NB4 (cell line): ENCODE results near the gene C11orf87.

Source experiments
- DNase-seq: peaks from one replicate; pipeline ENCODE4 v3.0.0; 2010; ENCODE audit warnings: low read depth
- H3K4me3 ChIP-seq: one replicate; pipeline ENCODE4 v1.5.1; 2011; ENCODE audit warnings: mild to moderate bottlenecking, low read depth, low read length, moderate library complexity
- MYC ChIP-seq: IDR thresholded peaks from 2 replicates; pipeline ENCODE4 v1.6.1; 2011; ENCODE audit warnings: low read depth, low read length
- POLR2A ChIP-seq: IDR thresholded peaks from 2 replicates; pipeline ENCODE4 v1.6.1; 2011; ENCODE audit warnings: mild to moderate bottlenecking; ENCODE audit not compliant: insufficient read length; ENCODE audit errors: extremely low read depth
- TF ChIP-seq, protein P1 (sequence below): IDR thresholded peaks from 2 replicates; pipeline ENCODE4 v1.6.1; 2011; ENCODE audit warnings: low read depth, low read length
- TF ChIP-seq, protein P2 (sequence below): IDR thresholded peaks from one replicate; pipeline ENCODE4 v1.5.1; 2012; ENCODE audit warnings: low read depth, low read length

C11orf87 gene

DNA sequence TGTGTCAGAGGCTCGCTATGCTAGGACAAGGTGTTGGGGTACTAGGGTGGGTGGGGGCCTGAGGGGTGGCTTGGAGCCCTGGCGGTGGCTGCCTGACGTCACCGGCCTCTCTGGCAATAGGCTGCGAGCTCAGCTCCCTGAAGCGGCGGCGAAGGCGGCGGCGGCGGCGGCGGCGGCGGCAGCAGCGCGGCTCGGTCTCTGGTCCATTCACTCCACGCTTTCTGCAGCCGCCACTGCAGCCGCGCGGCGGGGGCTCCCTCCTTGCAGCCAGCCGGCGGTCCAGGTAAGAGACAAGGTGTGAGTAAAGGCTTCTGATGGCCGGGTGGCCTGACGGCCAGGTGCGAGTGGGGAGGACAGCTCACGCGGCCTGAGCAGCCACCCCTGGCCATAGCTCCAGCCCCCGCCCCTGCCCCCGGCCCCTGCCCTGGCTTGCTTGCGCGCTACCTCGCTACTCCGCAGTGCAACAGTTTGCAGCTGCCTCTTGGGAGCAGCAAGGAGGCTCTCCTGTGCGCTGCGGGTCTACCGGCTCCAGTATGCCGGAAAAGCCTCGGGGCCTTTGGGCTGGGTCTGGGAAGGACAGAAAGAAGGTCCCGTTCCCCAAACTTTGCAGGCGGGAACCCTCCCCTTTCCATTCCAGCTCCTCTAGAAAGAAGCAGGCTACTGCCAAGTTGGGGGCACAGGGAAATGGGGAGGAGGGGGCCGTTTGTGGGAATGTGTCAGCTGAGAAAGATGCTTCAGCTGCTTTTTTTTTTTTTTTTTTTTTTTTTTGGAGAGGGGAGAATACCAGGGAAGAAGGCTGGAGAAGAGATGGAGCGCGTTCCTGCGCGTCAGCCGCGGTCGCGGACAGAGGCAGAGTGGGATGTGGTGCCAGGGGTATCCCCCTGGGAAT lies at the start of gene C11orf87:
Gene C11orf87, plus strand, starts transcription at position 210 of the 889 bp plus-strand sequence. CDS start 1,444 bp downstream, outside the sequence.
- TF ChIP-seq MYC = no peak
- TF ChIP-seq, protein P1, sequence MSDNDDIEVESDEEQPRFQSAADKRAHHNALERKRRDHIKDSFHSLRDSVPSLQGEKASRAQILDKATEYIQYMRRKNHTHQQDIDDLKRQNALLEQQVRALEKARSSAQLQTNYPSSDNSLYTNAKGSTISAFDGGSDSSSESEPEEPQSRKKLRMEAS = no peak
- TF ChIP-seq, protein P2, sequence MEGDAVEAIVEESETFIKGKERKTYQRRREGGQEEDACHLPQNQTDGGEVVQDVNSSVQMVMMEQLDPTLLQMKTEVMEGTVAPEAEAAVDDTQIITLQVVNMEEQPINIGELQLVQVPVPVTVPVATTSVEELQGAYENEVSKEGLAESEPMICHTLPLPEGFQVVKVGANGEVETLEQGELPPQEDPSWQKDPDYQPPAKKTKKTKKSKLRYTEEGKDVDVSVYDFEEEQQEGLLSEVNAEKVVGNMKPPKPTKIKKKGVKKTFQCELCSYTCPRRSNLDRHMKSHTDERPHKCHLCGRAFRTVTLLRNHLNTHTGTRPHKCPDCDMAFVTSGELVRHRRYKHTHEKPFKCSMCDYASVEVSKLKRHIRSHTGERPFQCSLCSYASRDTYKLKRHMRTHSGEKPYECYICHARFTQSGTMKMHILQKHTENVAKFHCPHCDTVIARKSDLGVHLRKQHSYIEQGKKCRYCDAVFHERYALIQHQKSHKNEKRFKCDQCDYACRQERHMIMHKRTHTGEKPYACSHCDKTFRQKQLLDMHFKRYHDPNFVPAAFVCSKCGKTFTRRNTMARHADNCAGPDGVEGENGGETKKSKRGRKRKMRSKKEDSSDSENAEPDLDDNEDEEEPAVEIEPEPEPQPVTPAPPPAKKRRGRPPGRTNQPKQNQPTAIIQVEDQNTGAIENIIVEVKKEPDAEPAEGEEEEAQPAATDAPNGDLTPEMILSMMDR = no peak
- no peak for TF ChIP-seq POLR2A
- DNase-seq = no peak
- no peak within 1 kb of the TSS for H3K4me3 ChIP-seq

DNA sequence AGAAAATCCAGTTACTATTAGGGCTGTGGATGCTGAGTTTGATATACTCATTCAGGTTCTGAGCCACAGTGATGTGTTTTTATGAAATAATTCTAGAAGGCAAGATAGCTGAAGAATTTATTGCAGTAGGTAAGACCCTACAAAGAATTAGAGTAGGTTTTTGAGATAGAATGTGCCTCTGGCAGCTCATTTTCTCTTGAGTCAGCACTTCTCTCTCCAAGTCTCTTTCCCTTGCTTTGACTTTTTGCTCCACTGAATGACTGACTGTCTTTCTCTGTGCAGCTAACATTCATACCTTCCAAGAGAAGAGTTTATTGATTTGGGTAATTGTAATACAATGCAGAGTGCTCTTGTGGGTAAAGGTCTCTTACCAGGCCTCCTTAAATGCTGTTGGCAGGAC lies 48.0 kb upstream of the C11orf87 start:
- H3K4me3 ChIP-seq = no peak overlapping the region
- TF ChIP-seq POLR2A = no peak
- TF ChIP-seq MYC = no peak
- TF ChIP-seq, protein P1 = no peak
- TF ChIP-seq, protein P2 = no peak
- no peak for DNase-seq

DNA sequence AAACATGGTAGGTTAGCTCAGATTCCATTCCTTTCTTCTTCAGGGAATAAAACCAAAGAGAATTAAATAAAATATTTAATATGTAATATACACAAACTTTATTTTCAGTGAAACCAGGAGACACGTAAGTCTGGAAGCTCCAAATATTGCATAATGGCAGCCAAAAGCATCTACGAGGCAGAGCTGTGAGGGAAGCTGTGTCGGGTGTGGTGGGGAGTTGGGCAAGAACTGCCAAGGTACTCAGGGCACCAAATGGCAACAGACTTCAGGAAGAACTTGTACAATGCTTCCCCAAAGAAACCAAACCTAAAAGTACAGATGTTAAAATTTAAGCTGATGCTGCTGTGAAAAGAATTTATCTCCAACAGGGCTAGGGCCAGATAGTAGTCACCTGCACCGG lies 47.5 kb upstream of the C11orf87 start:
- no peak overlapping the region for H3K4me3 ChIP-seq
- DNase-seq = no peak
- TF ChIP-seq POLR2A = no peak
- TF ChIP-seq, protein P1 = no peak
- TF ChIP-seq MYC = no peak
- TF ChIP-seq, protein P2 = no peak

DNA sequence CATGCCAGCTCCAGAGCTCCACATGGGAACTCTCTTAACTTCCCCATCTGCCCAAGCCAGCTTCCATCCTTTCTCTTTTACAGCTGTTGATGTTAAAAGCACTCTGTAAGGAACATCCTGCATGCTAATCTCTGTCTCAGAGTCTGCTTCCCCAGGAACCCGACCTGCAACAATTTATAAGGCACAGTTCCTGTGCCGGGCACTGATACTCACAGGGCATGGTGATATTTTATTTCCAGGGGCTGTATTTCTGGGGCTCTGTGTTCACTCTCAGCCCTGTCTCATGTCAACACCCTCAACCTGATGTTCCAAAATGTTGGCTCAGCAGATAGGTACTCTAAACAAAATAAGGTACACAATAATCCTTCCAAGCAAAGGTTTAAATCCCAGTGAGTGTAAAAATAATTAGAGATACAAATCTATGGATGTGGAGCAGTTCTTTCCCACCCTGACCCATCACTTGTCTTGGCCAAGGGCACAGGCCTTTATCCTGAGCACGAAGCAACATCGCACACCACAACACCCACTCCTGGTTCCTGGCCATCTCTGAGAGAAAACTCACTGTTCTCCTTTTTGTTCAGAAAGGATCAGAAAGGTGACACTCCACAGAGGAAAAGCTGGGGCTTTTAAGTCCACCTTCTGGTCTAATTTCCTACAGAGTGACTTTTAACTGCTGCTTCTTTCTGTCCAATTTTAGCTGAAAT lies 44.8 kb upstream of the C11orf87 start:
- no peak overlapping the region for H3K4me3 ChIP-seq
- TF ChIP-seq, protein P2 = no peak
- TF ChIP-seq POLR2A = no peak
- TF ChIP-seq MYC = no peak
- no peak for DNase-seq

DNA sequence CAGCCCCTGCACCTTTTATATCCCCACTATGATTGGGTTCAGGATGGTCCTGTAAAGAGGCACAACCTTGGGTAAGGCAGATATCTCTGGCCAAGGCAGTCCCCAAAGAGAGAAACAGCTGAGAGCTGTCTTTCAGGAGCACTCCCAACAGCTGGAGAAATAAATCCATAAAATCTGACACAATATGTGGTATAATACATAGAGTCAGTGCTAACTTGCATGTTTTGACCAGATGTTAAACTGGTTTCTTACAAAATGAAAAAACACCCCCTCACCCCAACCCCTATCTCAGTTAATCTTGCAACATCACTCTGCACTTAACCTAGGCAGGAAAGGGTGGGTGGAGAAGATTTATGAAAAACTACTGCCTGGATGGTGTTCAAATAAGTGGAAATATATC lies 44.0 kb upstream of the C11orf87 start:
- H3K4me3 ChIP-seq = no peak overlapping the region
- TF ChIP-seq POLR2A (no peak), MYC (no peak)
- TF ChIP-seq, protein P1 = no peak
- TF ChIP-seq, protein P2 = no peak
- no peak for DNase-seq
